NCI-H446 treated with DMSO at 0.1 percent for 48 hours (cell line): ENCODE results near the gene MAT2A.
"Not testable (repeated sequence)": the region's sequence is repeated elsewhere in the genome, so short reads cannot be mapped to it uniquely, and the experiment has no call there.

ENCODE experiments used
- DNase-seq: peaks from one replicate; lab custom pipeline; 2025; lab: John Stamatoyannopoulos, UW

MAT2A gene

DNA sequence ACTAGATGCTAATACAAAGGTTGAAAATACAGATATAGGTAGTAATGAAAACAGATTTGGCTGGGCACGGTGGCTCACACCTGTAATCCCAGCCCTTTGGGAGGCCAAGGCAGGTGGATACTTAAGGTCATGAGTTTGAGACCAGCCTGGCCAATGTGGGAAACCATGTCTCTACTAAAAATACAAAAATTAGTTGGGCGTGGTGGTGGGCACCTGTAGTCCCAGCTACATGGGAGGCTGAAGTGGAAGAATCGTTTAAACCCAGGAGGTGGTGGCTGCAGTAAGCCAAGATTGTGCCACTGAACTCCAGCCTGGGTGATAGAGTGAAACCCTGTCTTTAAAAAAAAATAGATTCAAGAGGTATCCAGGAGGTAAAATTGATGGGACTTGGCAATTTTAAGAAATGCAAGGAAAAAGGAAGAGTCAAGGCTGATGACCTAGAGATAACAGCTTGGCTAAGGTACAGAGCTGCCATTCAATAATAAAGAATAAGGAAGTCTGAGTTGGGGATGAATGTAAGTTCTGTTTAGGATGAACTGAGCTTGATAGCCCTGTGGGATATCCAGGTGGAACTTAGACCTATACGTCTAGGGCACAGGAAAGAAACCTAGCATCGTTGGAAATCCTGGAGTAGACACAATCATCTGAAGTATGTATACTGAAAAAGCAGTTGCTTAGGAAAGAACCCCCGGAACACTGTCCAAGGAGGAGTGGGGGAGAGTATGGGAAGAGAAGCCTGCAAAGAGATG, 9.1 kb downstream of the MAT2A start:
- no peak for DNase-seq

DNA sequence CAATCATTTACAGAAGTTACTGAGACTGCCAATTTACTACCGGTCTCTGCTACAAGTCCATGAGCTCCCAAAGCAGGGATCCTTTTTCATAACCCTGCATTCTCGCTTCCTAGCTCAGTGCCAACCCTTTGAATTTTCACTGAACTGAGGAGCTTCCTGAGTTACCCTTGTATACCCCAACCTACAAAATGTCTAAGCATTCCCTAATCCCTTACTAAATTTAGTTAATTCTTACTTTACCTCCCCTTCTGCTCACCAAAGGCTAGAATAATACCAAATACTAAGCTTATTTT, 9.6 kb downstream of the MAT2A start:
- DNase-seq = no peak

DNA sequence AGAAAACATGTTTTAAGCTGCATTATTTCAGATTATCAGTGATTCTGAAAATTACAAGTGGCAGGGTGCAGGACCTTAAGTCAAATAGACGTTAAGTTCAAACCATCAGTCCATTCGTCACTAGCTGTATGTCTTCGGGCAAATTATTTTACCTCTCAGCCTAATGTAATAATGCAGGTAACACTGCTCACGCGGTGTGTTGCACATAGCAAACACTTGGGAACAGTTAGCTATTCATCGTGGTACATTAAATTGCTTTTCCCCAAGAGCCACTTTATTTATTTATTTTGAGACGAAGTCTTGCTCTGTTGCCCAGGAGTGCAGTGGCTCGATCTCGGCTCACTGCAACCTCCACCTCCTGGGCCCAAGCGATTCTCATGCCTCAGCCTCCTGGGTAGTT, 10.1 kb downstream of the MAT2A start:
- no peak for DNase-seq

DNA sequence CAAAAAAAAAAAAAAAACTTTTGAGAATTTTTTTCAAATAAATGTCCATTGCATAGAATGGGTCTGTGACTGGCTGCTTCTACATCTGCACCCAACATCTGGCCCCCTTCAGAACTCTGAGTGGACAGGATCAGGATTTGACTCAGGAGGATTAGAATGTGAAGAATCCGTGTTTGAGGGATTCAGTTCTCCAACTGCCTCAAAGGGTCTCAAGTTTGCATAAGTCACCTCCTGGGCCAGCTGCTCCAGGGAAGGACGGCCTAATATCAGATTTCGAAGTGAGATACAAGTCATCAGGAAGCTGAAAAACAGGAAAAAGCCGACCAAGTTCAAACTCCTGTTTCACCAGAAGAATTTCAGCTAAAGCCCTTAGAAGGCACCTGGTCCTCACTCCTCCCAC, 10.9 kb downstream of the MAT2A start:
- no peak for DNase-seq

DNA sequence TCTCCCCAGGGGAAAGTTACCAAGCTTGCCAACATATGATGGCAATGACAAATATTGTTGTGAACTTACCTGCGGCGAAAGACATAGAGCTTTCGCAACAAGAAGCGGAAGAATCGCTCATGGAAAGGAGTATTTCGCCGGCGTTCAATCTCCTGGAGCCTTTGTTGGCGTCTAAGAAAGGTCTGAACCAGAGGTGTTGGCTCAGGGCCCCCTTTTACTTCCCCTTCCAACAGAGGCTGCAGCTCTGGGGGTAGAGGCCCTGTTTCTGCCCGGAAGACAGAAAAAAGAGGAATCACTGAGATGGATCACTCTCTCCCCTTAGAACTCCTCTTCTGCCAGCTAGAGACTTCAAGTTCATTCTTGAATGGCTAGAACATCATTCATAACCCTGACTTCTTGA, 11.5 kb downstream of the MAT2A start:
- DNase-seq = no peak

DNA sequence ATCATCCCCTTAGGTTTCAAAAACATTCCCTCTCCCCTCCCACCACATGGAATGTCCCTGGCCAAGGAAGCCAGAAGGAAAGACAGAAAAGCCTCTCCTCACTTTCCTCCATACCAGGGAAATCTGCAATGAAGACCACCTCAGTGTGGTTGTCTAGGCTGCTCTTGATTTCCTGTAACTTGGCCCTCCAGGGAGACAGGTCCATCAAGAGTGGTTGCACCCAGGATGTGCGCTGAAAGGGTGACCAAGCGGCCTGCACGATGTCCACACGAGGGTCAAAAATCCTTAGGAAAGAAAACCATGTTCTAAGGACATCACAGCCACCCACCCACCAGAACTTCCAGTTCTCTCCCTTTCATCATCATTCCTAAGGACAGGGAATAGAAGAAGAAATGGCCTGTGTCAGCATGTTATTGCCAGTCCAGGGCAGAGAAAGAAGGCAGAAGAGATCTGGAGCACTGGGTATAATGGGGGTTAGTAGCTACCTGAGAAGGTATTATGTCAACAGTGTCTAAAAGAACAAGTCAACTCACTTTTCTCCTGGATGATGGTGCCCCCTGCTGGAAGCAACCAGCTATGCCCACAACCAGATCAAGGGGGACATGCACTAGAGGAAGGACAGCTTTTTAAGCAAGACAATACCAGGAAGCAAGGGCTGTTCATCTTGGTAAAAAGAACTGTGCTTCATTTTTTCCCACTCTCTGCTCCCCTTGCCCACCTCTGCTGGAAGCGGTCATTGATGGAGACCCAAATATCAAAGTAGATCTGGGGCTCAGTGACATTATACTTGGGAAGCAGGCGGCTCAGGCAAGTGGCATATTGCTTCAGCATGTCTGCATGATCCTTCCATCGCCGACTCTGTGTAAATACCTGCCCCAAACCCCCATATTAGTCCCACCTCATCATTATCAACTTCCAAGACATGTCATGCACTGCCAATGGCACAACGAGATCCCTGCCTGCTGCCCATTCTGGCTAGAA, 13.0 kb downstream of the MAT2A start:
- DNase-seq = no peak

DNA sequence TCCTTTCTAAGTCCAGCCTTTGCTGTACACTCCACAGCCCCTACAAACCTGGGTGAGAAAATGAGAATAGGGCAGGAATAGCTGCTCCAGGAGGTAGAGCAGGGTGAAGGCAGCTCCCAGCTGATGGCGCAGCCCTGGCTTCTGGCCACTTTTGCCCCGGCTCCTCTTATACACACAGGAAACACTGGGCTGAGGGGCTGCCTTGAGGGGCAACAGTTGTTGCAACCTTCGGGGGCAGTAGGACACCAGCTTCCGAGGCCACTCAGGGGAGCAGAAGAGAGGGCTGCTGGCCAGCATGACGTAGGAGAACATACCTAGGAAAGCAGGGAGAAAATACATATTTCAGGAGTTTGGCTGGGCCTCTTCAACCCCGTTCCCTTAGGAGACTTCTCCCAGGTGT, 14.2 kb downstream of the MAT2A start:
- DNase-seq = no peak

DNA sequence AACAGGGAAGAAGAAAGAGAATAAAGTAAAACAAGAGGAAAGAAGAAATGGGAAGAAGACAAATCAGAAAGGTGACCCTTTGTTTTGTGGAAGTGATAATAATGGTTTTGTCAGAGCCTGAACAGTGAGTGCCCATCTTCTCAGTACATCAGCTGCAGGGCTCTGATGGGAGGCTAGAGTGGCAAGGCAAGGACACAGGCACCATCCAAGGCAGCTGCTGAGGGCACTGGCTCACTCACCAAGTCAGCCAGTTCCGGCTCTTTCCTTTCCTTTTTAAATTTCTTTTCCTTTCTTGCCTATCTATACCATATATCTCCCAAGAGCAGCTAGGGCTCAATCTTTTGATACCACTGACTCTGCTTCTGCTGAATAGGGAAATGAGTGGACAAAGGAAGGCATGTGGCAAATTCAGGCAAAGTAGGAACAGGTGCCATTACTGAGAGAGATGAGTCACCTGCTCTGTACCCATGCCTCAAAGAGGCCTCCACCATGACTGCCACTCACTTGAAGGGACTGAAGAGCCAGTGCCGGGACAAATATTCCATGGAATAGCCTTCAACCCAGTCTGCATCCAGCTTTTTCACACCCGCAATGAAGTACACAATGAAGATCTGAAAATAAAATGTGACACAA, 16.1 kb downstream of the MAT2A start:
- no peak for DNase-seq

DNA sequence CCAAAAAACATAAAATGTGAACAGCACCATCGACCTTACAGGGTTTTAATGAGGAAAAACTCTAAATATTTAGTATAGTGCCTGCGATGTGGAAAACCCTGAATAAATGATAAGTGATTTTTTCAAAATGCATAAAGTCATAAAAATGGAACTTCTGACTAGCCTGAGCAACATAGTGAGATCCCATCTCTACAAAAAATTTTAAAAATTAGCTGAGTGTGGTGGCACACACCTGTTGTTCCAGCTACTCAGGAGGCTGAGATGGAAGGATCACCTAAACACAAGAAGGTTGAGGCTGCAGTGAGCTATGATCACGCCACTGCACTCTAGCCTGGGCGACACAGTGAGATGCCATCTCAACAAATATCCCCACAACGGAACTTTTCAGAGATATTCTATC, 18.2 kb downstream of the MAT2A start:
- no peak for DNase-seq

DNA sequence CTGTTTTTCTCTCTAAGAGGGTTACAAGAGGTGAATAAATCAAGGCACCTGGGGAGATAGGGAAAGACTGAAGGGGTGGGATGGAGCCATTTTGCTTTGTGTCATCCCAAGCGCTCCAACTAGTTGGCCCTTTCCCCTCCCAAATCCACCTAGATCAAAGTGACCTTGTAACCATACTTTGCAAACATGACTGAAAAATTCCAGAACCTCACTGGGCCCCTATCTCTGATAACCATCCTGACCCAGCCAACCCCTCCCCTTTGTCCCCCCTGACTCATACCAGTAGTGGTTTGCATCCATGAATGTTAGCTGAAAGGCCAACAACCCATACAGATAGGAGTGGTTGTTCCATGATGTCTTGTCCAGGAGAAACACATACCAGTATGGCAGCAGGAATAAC, 19.2 kb downstream of the MAT2A start:
- no peak for DNase-seq

DNA sequence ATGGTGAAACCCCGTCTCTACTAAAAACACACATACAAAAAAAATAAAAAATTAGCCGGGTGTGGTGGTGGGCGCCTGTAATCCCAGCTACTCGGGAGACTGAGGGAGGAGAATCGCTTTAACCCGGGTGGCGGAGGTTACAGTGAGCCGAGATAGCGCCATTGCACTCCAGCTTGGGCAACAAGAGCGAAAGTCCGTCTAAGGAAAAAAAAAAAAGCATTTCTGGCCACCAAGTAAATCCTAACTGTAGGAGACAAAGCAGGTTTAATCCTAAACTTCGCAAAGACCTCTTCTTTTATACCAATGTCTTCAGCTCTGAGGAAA, 21.4 kb downstream of the MAT2A start:
- DNase-seq = not testable (repeated sequence)

DNA sequence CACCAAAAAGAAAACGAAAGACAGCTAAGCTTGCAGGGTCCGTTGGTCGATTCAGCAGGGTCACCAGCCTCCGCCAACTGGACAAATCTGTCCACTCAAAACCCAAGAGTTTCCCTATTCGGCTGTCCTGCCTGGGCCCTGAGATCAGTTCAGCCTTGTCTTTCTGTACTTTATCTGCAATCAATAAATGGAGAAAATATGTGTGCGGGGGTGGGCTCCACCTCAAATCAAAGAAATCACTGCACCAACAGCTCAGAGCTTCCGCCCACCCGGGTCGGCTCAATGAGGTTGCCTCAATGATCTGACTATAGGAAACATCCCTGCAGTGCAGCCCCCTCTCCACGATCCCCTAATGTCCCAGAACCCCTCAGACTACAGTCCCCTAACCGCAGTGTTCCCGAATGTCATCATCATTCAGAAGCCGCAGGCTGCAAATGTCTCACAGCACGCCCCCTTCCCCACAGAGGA, 21.9 kb downstream of the MAT2A start:
- no peak for DNase-seq

DNA sequence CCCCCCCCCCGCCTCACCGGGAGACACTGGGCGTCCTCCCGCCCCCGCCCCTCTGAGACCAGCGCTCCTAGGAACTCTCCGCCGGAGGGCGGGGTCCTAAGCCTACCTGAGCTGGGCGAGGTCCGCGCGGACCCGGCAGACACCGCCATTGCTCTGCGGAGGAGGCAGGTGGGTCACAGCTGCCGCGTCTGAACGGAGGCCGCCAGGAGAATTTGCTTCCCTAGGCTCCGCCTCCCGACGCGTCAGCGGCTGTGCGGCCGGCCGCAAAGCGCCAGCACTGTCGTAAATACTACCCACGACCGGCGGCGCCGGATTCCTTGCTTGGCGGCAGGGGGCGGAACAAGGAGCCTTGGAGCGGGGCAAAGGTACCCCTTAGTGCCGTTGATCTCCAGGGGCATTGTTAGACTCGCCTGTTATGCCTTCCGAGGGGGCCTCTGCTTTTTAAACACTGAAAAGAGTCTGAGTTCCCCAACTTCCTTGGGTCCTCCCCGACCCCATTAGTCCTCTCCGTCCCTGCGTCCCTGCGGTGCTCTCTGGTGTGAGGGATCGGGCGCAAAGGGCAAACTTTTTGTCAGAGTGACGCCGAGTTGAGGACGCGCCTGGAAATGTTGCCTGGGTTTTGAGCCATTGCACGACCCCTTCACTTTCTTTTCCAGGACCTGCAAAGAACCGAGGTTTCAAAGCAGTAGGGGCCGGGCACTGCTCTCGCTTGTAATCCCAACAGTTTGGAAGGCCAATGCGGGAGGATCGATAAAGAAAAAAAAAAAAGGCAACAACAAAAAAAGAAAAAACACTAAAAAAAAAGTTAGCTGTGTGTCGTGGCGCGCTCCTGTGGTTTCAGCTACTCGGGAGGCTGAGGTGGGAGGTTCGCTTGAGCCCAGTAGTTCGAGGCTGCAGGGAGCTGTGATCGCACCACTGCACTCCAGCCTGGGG, 22.6 kb downstream of the MAT2A start, which contains the start of gene GGCX:
TSS of gene GGCX (minus strand) at position 214 of the 933 bp plus-strand sequence. CDS start at position 149, 65 bp downstream.
- DNase-seq = peak; percentile 86

DNA sequence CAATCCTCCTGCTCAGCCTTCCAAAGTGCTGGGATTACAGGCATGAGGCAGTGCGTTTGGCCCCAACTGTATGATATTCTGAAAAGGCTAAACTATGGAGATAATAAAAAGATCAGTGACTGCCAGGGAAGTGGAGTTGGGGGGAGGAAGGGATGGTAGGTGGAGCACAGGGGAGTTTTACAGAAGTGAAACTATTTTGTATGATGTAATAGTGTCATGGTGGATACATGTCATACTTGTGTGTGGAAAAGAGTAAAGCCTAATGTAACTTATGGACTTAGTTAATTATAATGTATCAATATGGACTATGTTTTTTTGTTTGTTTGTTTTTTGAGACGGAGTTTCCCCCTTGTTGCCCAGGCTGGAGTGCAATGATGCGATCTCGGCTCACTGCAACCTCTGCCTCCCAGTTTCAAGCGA, 25.2 kb downstream of the MAT2A start:
- no peak for DNase-seq

DNA sequence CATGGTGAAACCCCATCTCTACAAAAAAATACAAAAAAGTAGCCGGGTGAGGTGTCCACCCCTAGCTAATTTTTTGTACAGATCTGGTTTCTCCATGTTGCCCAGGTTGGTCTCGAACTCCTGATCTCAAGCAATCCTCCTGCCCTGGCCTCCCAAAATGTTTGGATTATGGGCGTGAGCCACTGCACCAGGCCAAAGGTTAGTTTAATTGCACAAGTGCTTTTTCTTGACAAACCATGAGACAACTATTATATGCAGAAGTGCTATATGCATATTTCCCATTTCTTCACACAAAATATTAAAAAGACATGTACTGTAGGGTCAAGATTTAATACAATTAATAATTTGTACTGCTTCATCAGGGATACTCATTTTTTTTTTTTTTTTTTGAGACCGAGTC, 27.3 kb downstream of the MAT2A start:
- DNase-seq = no peak

DNA sequence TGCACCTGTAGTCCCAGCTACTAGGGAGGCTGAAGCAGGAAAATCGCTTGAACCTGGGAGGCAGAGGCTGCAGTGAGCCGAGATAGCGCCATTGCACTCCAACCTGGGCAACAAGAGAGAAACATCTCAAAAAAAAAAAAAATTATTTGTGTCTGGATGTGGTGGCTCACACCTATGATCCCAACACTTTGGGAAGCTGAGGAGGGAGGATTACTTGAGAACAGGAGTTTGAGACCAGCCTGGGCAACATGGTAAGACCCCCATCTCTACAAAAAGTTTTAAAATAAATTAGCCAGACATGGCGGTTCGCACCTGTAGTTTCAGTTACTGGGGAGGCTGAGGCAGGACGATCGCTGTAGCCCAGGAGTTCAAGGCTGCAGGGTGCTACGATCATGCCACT, 36.8 kb downstream of the MAT2A start:
- no peak for DNase-seq

DNA sequence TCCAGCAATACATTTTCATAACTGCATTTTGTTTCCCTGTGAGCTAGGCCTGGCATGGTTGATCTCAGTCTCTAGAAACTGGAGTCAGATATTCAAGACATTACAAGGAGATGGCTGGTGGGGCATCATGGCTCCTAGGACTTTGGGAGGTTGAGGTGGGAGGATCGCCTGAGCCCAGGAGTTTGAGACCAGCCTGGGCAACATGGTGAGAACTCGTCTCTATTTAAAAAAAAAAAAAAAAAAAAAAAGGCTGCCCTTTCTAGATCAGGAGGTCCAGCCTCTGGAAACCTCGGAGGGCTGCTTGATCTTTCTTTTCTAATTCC, 38.1 kb downstream of the MAT2A start:
- DNase-seq = no peak

DNA sequence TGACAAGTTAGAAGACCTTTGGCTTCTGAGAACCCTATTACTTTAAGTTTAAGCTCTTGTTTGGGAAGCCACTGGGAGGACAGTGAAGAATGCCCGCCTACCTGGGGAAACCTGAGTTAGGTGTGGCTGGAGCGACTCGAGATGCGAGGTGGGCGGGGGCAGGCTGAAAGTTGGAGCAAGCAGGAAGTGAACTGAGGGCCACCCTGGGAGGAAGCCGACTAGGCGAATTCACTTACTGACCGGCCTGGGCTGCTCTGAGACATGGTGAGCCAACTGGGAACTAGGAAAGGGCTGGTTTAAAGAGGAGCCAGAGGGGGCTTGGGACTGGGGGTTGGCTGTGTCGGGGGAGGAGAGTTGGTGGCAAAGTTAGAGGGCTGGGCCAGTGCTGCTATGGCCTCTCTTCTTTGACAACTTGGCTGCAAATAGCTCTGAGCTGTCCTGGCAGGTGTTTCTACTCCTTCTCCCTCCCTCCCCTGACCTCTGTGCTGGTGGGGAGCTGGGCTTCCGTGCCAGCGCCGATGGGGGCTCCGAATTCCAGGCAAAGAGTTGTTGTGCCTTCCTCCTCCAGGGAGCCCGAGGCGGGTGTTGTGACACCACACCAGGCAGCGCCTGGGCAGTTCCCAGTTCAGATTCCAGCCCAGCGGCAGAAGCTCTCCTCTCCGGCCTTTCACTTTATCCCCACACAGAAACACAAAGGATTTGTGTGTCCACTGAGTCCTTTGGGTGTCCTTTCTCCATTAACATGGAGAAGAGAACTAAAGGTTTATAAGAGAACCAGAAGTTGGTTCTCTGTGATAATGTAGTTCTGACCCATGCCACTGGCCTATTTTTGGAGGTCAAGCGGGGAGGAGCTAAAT, 38.6 kb downstream of the MAT2A start, which contains the start of gene VAMP8:
TSS of gene VAMP8 (plus strand) at position 201 of the 857 bp plus-strand sequence. CDS start at position 262, 61 bp downstream.
- no peak for DNase-seq

DNA sequence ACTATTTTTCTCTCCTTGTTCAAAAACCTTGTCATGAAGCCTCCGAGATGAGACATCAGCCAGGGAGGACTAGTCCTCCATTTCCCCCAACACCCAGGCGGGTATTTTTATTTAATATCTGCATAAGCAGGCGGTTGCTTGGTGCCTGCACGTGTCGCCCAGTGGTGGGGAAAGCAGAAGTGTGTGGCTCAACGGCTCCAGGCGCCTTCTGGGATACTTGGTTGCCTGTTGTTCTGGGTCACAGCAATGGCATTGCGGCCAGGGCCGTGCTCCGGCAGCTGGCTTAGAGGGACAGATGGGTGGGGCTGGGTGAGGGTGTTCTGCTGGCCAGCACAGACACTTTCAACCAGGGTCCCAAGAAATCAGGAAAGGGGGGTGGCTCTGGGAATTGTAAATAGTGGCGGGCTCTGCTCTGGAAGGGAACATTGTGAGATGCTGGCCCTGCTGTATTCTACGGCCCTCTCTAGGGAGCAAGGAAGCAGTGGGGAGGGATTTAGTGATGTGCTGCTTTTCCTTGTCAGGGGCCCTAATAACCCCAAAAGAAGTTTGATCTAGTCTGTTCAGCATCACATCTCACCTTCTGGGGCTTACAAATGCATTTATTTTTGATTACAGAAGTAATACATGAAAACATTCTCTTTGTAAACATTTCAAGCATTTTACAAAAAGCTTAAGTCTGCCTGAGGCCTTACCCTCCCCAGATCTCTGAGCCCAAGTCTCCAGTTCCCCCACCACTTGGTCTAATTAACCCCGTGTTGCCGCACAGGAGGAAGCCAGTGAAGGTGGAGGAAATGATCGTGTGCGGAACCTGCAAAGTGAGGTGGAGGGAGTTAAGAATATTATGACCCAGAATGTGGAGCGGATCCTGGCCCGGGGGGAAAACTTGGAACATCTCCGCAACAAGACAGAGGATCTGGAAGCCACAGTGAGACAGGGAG, 39.5 kb downstream of the MAT2A start:
- no peak for DNase-seq
